ENCODE data around the gene CD44. TPM values are rescaled to one million over a fixed set of nuclear protein-coding genes. Genes with fewer than 3 reads are reported as not detected.

CD44 gene
- 637 to 985 TPM (median 741 TPM) in 5 replicates for total RNA-seq (2022; extraction: Qiagen RNA extraction)

GRCh38 chr11:35138943-35139721 lies at the start of gene CD44:
TSS of gene CD44 (plus strand) at chr11:35139171. CDS start at chr11:35139304, 133 bp downstream.

Other genes with a start within 250 kb of the CD44 start
- 22.4 to 26.8 TPM (median 24.1 TPM) in 5 replicates for gene APIP, start 222.8 kb upstream of the CD44 start, total RNA-seq (2022; extraction: Qiagen RNA extraction)
- gene PDHX, start 222.6 kb upstream of the CD44 start, total RNA-seq (2022; extraction: Qiagen RNA extraction) = 27.2 to 34.0 TPM (median 28.4 TPM) in 5 replicates

Measured in A549 treated with AZD2906 at 1 μM for 4 hours (cell line).